Vagina (tissue), 2 donors: ENCODE results near the gene ARX. TPM values are rescaled to one million over a fixed set of nuclear protein-coding genes. Genes with fewer than 3 reads are reported as not detected.

Experiments used
- DNase-seq, 2 donors: peaks; one replicate each; pipeline ENCODE4 v3.0.0-alpha.2; 2017; ENCODE audit errors: extremely low spot score in 2 of 2
- H3K27ac ChIP-seq: fragments of 200-600 bp; sonication (generic); one replicate; pipeline ENCODE4 v1.5.1; 2019
- H3K27me3 ChIP-seq: fragments of 200-600 bp; sonication (generic); one replicate; pipeline ENCODE4 v1.5.1; 2019
- H3K36me3 ChIP-seq, 2 donors: fragments of 200-600 bp; sonication (generic); one replicate each; pipeline ENCODE4 v1.5.1; 2017 to 2019
- H3K4me1 ChIP-seq: fragments of 200-600 bp; sonication (generic); one replicate; pipeline ENCODE4 v1.5.1; 2019
- H3K4me3 ChIP-seq, 2 donors: fragments of 200-600 bp; sonication (generic); 1 replicate in 1 of 2; 2 replicates in 1 of 2; pipeline ENCODE4 v1.5.1; 2016 to 2019
- H3K9me3 ChIP-seq: fragments of 200-600 bp; sonication (generic); one replicate; pipeline ENCODE4 v1.5.1; 2019
- CTCF ChIP-seq, 3 experiments: fragments of 450-650 bp in 2 of 3; fragments of 200-600 bp in 1 of 3; sonication (generic) in 1 of 3; IDR thresholded peaks; one replicate each; pipeline ENCODE4 v1.5.1; 2017 to 2019; ENCODE audit warnings: antibody characterized with exemption in 3 of 3, mild to moderate bottlenecking in 2 of 3, moderate library complexity in 2 of 3
- POLR2A ChIP-seq, 2 donors: fragments of 450-650 bp; IDR thresholded peaks; one replicate each; pipeline ENCODE4 v1.6.1; 2017; ENCODE audit warnings: antibody characterized with exemption in 2 of 2, mild to moderate bottlenecking in 2 of 2, moderate library complexity in 2 of 2
- POLR2AphosphoS5 ChIP-seq, 2 donors: sonication (generic); formaldehyde crosslinking; IDR thresholded peaks; one replicate each; pipeline ENCODE4 v1.9.0; 2017; ENCODE audit warnings: antibody characterized with exemption in 2 of 2, mild to moderate bottlenecking in 2 of 2, low read depth in 1 of 2; ENCODE audit not compliant: insufficient read depth in 1 of 2
- intact Hi-C: fragments of 100-400 bp; cut with DNase I; formaldehyde crosslinking; loops from one replicate; pipeline ENCODE4 v1.15.1; 2023
- total RNA-seq: library from RNA; depleted of rRNA; stranded (reverse); fragments of >200 nt; gene quantifications from one replicate; pipeline ENCODE4 v1.2.3, GENCODE V29; 2016

ARX gene
- total RNA-seq, 1 donor from 2014 or later: not detected

- TF ChIP-seq CTCF (IDR thresholded peaks at IDR 0.05) (no peak), POLR2A (IDR thresholded peaks at IDR 0.05) (no peak), POLR2AphosphoS5 (IDR thresholded peaks at IDR 0.05; ENCODE audit: insufficient read depth in 1 of 2, low read depth in 1 of 2) (no peak)
- H3K27ac ChIP-seq: no peak overlapping the region
- no peak overlapping the region for H3K4me3 ChIP-seq
- intact Hi-C loops: no loop called here
- H3K4me1 ChIP-seq: no peaks in the 10 kb centered on the region
- no peak for DNase-seq
- no peaks in the 10 kb centered on the region for H3K36me3 ChIP-seq
- H3K9me3 ChIP-seq: no peaks in the 10 kb centered on the region
- H3K27me3 ChIP-seq: no peaks in the 10 kb centered on the region
Measured at GRCh38 chrX:24969812-24970211, 46.0 kb downstream of the ARX start.

GRCh38 chrX:24965372-24965771 lies 50.4 kb downstream of the ARX start:
- Histone ChIP-seq H3K36me3 (no peaks in the 10 kb centered on the region), H3K4me1 (no peaks in the 10 kb centered on the region), H3K27ac (no peak overlapping the region), H3K9me3 (no peaks in the 10 kb centered on the region), H3K4me3 (no peak overlapping the region), H3K27me3 (no peaks in the 10 kb centered on the region)
- DNase-seq: no peak
- intact Hi-C loops: no loop called here
- no peak for TF ChIP-seq POLR2A (IDR thresholded peaks at IDR 0.05)

- intact Hi-C loops: no loop called here
- no peak overlapping the region for H3K4me3 ChIP-seq
- no peaks in the 10 kb centered on the region for H3K36me3 ChIP-seq
- TF ChIP-seq POLR2AphosphoS5 (IDR thresholded peaks at IDR 0.05; ENCODE audit: insufficient read depth in 1 of 2, low read depth in 1 of 2): no peak
- no peak for TF ChIP-seq CTCF (IDR thresholded peaks at IDR 0.05)
- no peak for TF ChIP-seq POLR2A (IDR thresholded peaks at IDR 0.05)
- H3K4me1 ChIP-seq: no peaks in the 10 kb centered on the region
- DNase-seq: no peak
- no peaks in the 10 kb centered on the region for H3K27me3 ChIP-seq
- H3K27ac ChIP-seq: no peak overlapping the region
- no peaks in the 10 kb centered on the region for H3K9me3 ChIP-seq
Measured at GRCh38 chrX:24963823-24964222, 51.9 kb downstream of the ARX start.

- no peak overlapping the region for H3K4me3 ChIP-seq
- no peaks in the 10 kb centered on the region for H3K9me3 ChIP-seq
- DNase-seq: no peak
- TF ChIP-seq POLR2A (IDR thresholded peaks at IDR 0.05): no peak
- TF ChIP-seq CTCF (IDR thresholded peaks at IDR 0.05): no peak
- no peak for TF ChIP-seq POLR2AphosphoS5 (IDR thresholded peaks at IDR 0.05; ENCODE audit: insufficient read depth in 1 of 2, low read depth in 1 of 2)
- H3K27ac ChIP-seq: no peak overlapping the region
- no peaks in the 10 kb centered on the region for H3K36me3 ChIP-seq
- no peaks in the 10 kb centered on the region for H3K27me3 ChIP-seq
- H3K4me1 ChIP-seq: no peaks in the 10 kb centered on the region
- intact Hi-C loops: no loop called here
Measured at GRCh38 chrX:24961809-24962208, 54.0 kb downstream of the ARX start.

GRCh38 chrX:24956828-24957227 lies 58.9 kb downstream of the ARX start:
- TF ChIP-seq POLR2AphosphoS5 (IDR thresholded peaks at IDR 0.05; ENCODE audit: insufficient read depth in 1 of 2, low read depth in 1 of 2) (no peak), CTCF (IDR thresholded peaks at IDR 0.05) (no peak), POLR2A (IDR thresholded peaks at IDR 0.05) (no peak)
- Histone ChIP-seq H3K27me3 (no peaks in the 10 kb centered on the region), H3K9me3 (no peaks in the 10 kb centered on the region), H3K27ac (no peak overlapping the region), H3K4me1 (no peaks in the 10 kb centered on the region), H3K36me3 (no peaks in the 10 kb centered on the region), H3K4me3 (no peak overlapping the region)
- no peak for DNase-seq
- intact Hi-C loops: no loop called here
